Adrenal gland (tissue), 5 donors: ENCODE data around the gene ARHGEF16.

Source experiments
- POLR2A ChIP-seq, 2 donors: fragments of 450-650 bp; IDR thresholded peaks; one replicate each; pipeline ENCODE4 v1.6.1; 2017; ENCODE audit warnings: antibody characterized with exemption in 2 of 2, mild to moderate bottlenecking in 2 of 2, moderate library complexity in 1 of 2
- TF ChIP-seq, protein P1 (sequence below), 6 experiments: fragments of 450-650 bp in 4 of 6; fragments of 200-600 bp in 2 of 6; sonication (generic) in 1 of 6; IDR thresholded peaks; 1 replicate in 5 of 6; 2 replicates in 1 of 6; pipeline versions ENCODE4 v1.5.1 to v1.8.0; 2016 to 2021; ENCODE audit warnings: antibody characterized with exemption in 6 of 6, mild to moderate bottlenecking in 2 of 6, moderate library complexity in 1 of 6
- donor health status: DM: no; HTN: no; CAD: no.

DNA sequence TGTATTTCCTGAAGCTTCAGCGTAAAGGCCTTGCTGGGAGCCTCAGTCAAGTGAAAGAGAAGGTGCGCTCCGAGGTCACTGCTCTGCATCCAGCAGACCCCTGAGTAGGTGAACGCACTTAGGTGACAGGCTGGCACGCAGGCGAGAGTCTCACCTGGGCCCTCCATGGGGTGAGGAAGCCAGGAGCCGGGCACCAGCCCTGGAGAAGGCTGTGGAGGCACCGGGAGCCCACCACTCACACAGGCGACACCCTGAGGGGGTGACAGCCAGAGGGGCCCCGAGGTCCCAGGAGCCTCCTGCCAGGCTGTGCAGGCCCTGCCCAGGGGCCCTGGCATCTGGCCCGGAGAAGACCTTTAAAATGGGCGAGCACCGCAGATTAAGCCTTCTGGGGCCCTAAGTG is 67.6 kb downstream of the ARHGEF16 start:
- TF ChIP-seq, protein P1, sequence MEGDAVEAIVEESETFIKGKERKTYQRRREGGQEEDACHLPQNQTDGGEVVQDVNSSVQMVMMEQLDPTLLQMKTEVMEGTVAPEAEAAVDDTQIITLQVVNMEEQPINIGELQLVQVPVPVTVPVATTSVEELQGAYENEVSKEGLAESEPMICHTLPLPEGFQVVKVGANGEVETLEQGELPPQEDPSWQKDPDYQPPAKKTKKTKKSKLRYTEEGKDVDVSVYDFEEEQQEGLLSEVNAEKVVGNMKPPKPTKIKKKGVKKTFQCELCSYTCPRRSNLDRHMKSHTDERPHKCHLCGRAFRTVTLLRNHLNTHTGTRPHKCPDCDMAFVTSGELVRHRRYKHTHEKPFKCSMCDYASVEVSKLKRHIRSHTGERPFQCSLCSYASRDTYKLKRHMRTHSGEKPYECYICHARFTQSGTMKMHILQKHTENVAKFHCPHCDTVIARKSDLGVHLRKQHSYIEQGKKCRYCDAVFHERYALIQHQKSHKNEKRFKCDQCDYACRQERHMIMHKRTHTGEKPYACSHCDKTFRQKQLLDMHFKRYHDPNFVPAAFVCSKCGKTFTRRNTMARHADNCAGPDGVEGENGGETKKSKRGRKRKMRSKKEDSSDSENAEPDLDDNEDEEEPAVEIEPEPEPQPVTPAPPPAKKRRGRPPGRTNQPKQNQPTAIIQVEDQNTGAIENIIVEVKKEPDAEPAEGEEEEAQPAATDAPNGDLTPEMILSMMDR (IDR thresholded peaks at IDR 0.05) = no peak
- TF ChIP-seq POLR2A (IDR thresholded peaks at IDR 0.05) = no peak
